H1 (cell line): ENCODE measurements around the gene ST6GALNAC4. TPM values are rescaled to one million over a fixed set of nuclear protein-coding genes. Genes with fewer than 3 reads are reported as not detected.

Source experiments
- CTCF ChIA-PET: fragments of 300-600 bp; sonication (Branson Sonifier 250); formaldehyde crosslinking; loops from one replicate; lab custom pipeline; 2021; ENCODE audit not compliant: partially characterized antibody; lab: Charles Lee
- POLR2A ChIA-PET: fragments of 300-600 bp; sonication (Branson Sonifier 250); formaldehyde crosslinking; loops from one replicate; lab custom pipeline; 2021; ENCODE audit warnings: inconsistent platforms; ENCODE audit not compliant: partially characterized antibody; lab: Charles Lee
- DNase-seq, 2 experiments: peaks; one replicate each; pipeline versions ENCODE4 v3.0.0 to v3.0.0-alpha.2; 2010 to 2022; ENCODE audit warnings: low spot score in 2 of 2, low read depth in 1 of 2, mixed read lengths in 1 of 2
- FAIRE-seq: peaks from 2 replicates; lab custom pipeline; 2011; peaks lifted over from hg19 to GRCh38; lab: Jason Lieb, UNC
- H2AFZ ChIP-seq: 2 replicates; pipeline ENCODE4 v1.8.1; 2012; ENCODE audit warnings: low read length, inconsistent platforms
- H2AK5ac ChIP-seq: 2 replicates; pipeline ENCODE4 v1.6.1; 2013; ENCODE audit warnings: low read depth, low read length
- H2BK120ac ChIP-seq: replicated peaks from 2 replicates; pipeline ENCODE3; 2013; ENCODE audit warnings: low read depth, low read length, inconsistent platforms
- H2BK12ac ChIP-seq: 2 replicates; pipeline ENCODE4 v1.6.1; 2013; ENCODE audit warnings: low read depth, low read length
- H2BK15ac ChIP-seq: 2 replicates; pipeline ENCODE4 v1.6.1; 2013; ENCODE audit warnings: low read length
- H2BK20ac ChIP-seq: 2 replicates; pipeline ENCODE4 v1.6.1; 2013; ENCODE audit warnings: low read length
- H2BK5ac ChIP-seq: 2 replicates; pipeline ENCODE4 v1.6.1; 2013; ENCODE audit warnings: low read depth, low read length
- H3K14ac ChIP-seq: 2 replicates; pipeline ENCODE4 v1.6.1; 2013; ENCODE audit warnings: inconsistent platforms; ENCODE audit not compliant: insufficient read length
- H3K18ac ChIP-seq: 2 replicates; pipeline ENCODE4 v1.6.1; 2013; ENCODE audit warnings: low read length; ENCODE audit errors: extremely low read depth
- H3K23ac ChIP-seq: 2 replicates; pipeline ENCODE4 v1.6.1; 2013; ENCODE audit warnings: inconsistent platforms; ENCODE audit not compliant: insufficient read length
- H3K23me2 ChIP-seq: 2 replicates; pipeline ENCODE4 v1.6.1; 2013; ENCODE audit warnings: low read depth, low read length
- H3K27ac ChIP-seq: 2 replicates; pipeline ENCODE4 v1.6.1; 2011; ENCODE audit warnings: low read depth, low read length, inconsistent platforms
- H3K27me3 ChIP-seq, 4 experiments: replicated peaks in 1 of 4; 1 replicate in 1 of 4; 2 replicates in 3 of 4; pipeline versions ENCODE4 v1.6.1 to v1.8.1; 2011 to 2013; ENCODE audit warnings: low read length in 3 of 4, mild to moderate bottlenecking in 3 of 4, inconsistent platforms in 2 of 4, mixed read lengths in 2 of 4, moderate library complexity in 1 of 4; ENCODE audit not compliant: control insufficient read depth in 3 of 4, insufficient read depth in 3 of 4; ENCODE audit errors: extremely low read depth in 1 of 4
- H3K36me3 ChIP-seq, 4 experiments: 2 replicates each; pipeline versions ENCODE4 v1.6.1 to v1.8.1; 2011 to 2013; ENCODE audit warnings: mild to moderate bottlenecking in 4 of 4, low read length in 3 of 4, moderate library complexity in 2 of 4, control low read depth in 1 of 4, inconsistent platforms in 1 of 4; ENCODE audit not compliant: insufficient read depth in 4 of 4, control insufficient read depth in 2 of 4
- H3K4ac ChIP-seq: replicated peaks from 2 replicates; pipeline ENCODE3; 2013; ENCODE audit warnings: low read length, low read depth, mixed read lengths, inconsistent platforms; ENCODE audit not compliant: insufficient read length
- H3K4me1 ChIP-seq, 4 experiments: replicated peaks in 1 of 4; 1 replicate in 1 of 4; 2 replicates in 3 of 4; pipeline versions ENCODE4 v1.6.1 to v1.8.1; 2011 to 2013; ENCODE audit warnings: low read length in 3 of 4, inconsistent platforms in 2 of 4, mixed read lengths in 1 of 4; ENCODE audit not compliant: insufficient read depth in 4 of 4, control insufficient read depth in 3 of 4
- H3K4me2 ChIP-seq, 2 experiments: 2 replicates each; pipeline versions ENCODE4 v1.6.1 to v1.8.1; 2011 to 2013; ENCODE audit warnings: low read depth in 2 of 2, low read length in 2 of 2, control low read depth in 1 of 2, inconsistent platforms in 1 of 2, mild to moderate bottlenecking in 1 of 2; ENCODE audit not compliant: insufficient read depth in 1 of 2
- H3K4me3 ChIP-seq, 4 experiments: fragments of 200-600, 300-600 bp in 1 of 4; sonication (generic), shearing (Covaris generic), sonication (Bioruptor Twin) in 1 of 4; 2 replicates each; pipeline versions ENCODE4 v1.5.1 to v1.8.1; 2011 to 2016; ENCODE audit warnings: low read length in 4 of 4, low read depth in 3 of 4, control low read depth in 2 of 4, inconsistent platforms in 2 of 4, mild to moderate bottlenecking in 2 of 4, mixed read lengths in 1 of 4, moderate library complexity in 1 of 4; ENCODE audit not compliant: insufficient read depth in 2 of 4; ENCODE audit errors: extremely low read depth in 1 of 4
- H3K56ac ChIP-seq: replicated peaks from 2 replicates; pipeline ENCODE3; 2013; ENCODE audit warnings: low read depth, mild to moderate bottlenecking, mixed read lengths, low read length, inconsistent platforms; ENCODE audit not compliant: insufficient read length
- H3K79me1 ChIP-seq: 2 replicates; pipeline ENCODE4 v1.6.1; 2013; ENCODE audit warnings: low read depth, low read length, control low read depth
- H3K79me2 ChIP-seq, 2 experiments: 2 replicates each; pipeline versions ENCODE4 v1.6.1 to v1.8.1; 2012 to 2013; ENCODE audit warnings: low read length in 2 of 2, mild to moderate bottlenecking in 2 of 2, inconsistent platforms in 1 of 2; ENCODE audit not compliant: insufficient read depth in 2 of 2, control insufficient read depth in 1 of 2
- H3K9ac ChIP-seq, 4 experiments: replicated peaks in 1 of 4; 1 replicate in 1 of 4; 2 replicates in 3 of 4; pipeline versions ENCODE4 v1.6.1 to v1.8.1; 2011 to 2013; ENCODE audit warnings: low read depth in 3 of 4, low read length in 3 of 4, control low read depth in 2 of 4, mild to moderate bottlenecking in 2 of 4, moderate library complexity in 2 of 4, inconsistent platforms in 1 of 4; ENCODE audit errors: extremely low read depth in 1 of 4
- H3K9me3 ChIP-seq, 2 experiments: 2 replicates each; pipeline versions ENCODE4 v1.6.1 to v1.8.1; 2012 to 2013; ENCODE audit warnings: mild to moderate bottlenecking in 2 of 2, moderate library complexity in 2 of 2, control low read depth in 1 of 2, inconsistent platforms in 1 of 2, low read depth in 1 of 2, low read length in 1 of 2, mixed read lengths in 1 of 2; ENCODE audit not compliant: insufficient read depth in 2 of 2
- H4K20me1 ChIP-seq, 2 experiments: replicated peaks in 1 of 2; 2 replicates each; pipeline versions ENCODE3 to v1.8.1; 2011 to 2013; ENCODE audit warnings: inconsistent platforms in 2 of 2, low read length in 2 of 2, mild to moderate bottlenecking in 1 of 2; ENCODE audit not compliant: insufficient read depth in 2 of 2, control insufficient read depth in 1 of 2
- H4K5ac ChIP-seq: 2 replicates; pipeline ENCODE4 v1.6.1; 2013; ENCODE audit warnings: low read length, low read depth, mixed read lengths, inconsistent platforms; ENCODE audit not compliant: insufficient read length
- H4K8ac ChIP-seq: 2 replicates; pipeline ENCODE4 v1.8.0; 2013; ENCODE audit warnings: mild to moderate bottlenecking, moderate library complexity, low read length, inconsistent platforms; ENCODE audit not compliant: insufficient read depth; ENCODE audit errors: extremely low read depth
- H4K91ac ChIP-seq: replicated peaks from 2 replicates; pipeline ENCODE3; 2013; ENCODE audit warnings: low read length, mixed read lengths, inconsistent platforms; ENCODE audit not compliant: insufficient read length
- HDAC2 ChIP-seq, 2 experiments: fragments of 300-600 bp in 1 of 2; sonication (generic) in 1 of 2; IDR thresholded peaks; 2 replicates each; pipeline ENCODE4 v1.6.1; 2011 to 2012; ENCODE audit warnings: low read depth in 2 of 2, low read length in 2 of 2, mild to moderate bottlenecking in 2 of 2, moderate library complexity in 2 of 2, borderline replicate concordance in 1 of 2, inconsistent platforms in 1 of 2
- KDM1A ChIP-seq: fragments of 200-600, 300-600 bp; sonication (generic); IDR thresholded peaks from 2 replicates; pipeline ENCODE4 v1.7.1; 2016; ENCODE audit warnings: mild to moderate bottlenecking, low read length, borderline replicate concordance
- POLR2AphosphoS5 ChIP-seq: IDR thresholded peaks from 2 replicates; pipeline ENCODE4 v1.6.1; 2011; ENCODE audit warnings: low read depth, low read length
- WGBS, 2 experiments: shearing (Covaris generic) in 1 of 2; methylation state at CpG; one replicate each; pipeline versions ENCODE4 v1.1.6 to v1.1.7; 2013 to 2015; ENCODE audit warnings: low lambda C conversion rate in 2 of 2, mixed read lengths in 2 of 2, inconsistent platforms in 1 of 2, low coverage in 1 of 2, missing lambda C conversion rate in 1 of 2; ENCODE audit not compliant: insufficient replicate concordance in 2 of 2, insufficient coverage in 1 of 2, insufficient read length in 1 of 2; ENCODE audit errors: extremely low coverage in 1 of 2, missing lambda C conversion rate in 1 of 2; 5-methylcytosine and 5-hydroxymethylcytosine counted together
- polyA plus RNA-seq, 7 experiments: library from polyadenylated mRNA; depleted of rRNA in 3 of 7; stranded (reverse) in 5 of 7; unstranded in 2 of 7; fragments of >200 nt in 5 of 7; fragments of 200-250 nt in 2 of 7; gene quantifications; 1 replicate in 5 of 7; 2 replicates in 1 of 7; 4 replicates in 1 of 7; pipeline versions ENCODE4 v1.2.1 to v1.2.3, GENCODE V29; 2011 to 2013; ENCODE audit warnings: missing spikeins in 2 of 7, mixed read lengths in 2 of 7
- total RNA-seq: library from RNA; stranded (reverse); fragmentation: NEBNext Ultra II Directional; extraction: Animal tissue kit (Norgen Biotek cat#: 25700); gene quantifications from 2 replicates; pipeline ENCODE4 v1.2.1, GENCODE V29; 2021

ST6GALNAC4 gene
- total and polyA plus RNA-seq, 2 of the 8 experiments (the other 6 are each of a cell fraction or from before 2014, with no cell fraction given): 21.8 to 34.1 TPM

GRCh38 chr9:127961613-127962155, 44.8 kb upstream of the ST6GALNAC4 start:
- ChIA-PET CTCF (interaction anchor here (0.6 to 35.5 kb wide), 12 partner anchors 9 to 156 kb away, joined by 3 to 825 read pairs (median 5); no protein-coding TSS in a partner anchor), POLR2A (interaction anchor here (0.5 to 3.0 kb wide), 7 partner anchors 9 to 53 kb away, joined by 3 to 16 read pairs (median 5); partner anchors contain the start of genes DPM2 and EEIG1)
- H2BK120ac ChIP-seq: no peak overlapping the region
- no peak overlapping the region; the same call in 1 of the 2 replicates for H3K18ac ChIP-seq
- H3K36me3 ChIP-seq: no peaks in the 10 kb centered on the region
- H2BK5ac ChIP-seq: 0 out of 2 replicates have a peak overlapping the region, but pooled peaks have one; percentile 24
- no peak overlapping the region for H2AK5ac ChIP-seq
- H3K4me1 ChIP-seq: peaks cover 0 to 38% (median 11%) of the 10 kb centered on the region in 4 experiments; a peak in 5 of 7 replicates
- H3K4me2 ChIP-seq: no peak overlapping the region
- WGBS, 2 experiments: 90% methylated on average over 13 of the region's 13 CpGs; no CpG with 5 or more reads in 1 of the 2 experiments
- no peak overlapping the region for H3K9ac ChIP-seq
- H3K9me3 ChIP-seq: no peaks in the 10 kb centered on the region
- H2AFZ ChIP-seq: no peak overlapping the region
- no peak overlapping the region; the same call in 1 of the 2 replicates for H4K8ac ChIP-seq
- no peak overlapping the region for H3K23ac ChIP-seq
- no peak for FAIRE-seq
- H4K20me1 ChIP-seq: peaks cover 9 to 30% of the 10 kb centered on the region in 2 experiments
- no peak overlapping the region for H3K27ac ChIP-seq
- no peak overlapping the region for H2BK12ac ChIP-seq
- H3K23me2 ChIP-seq: no peaks in the 10 kb centered on the region
- H3K79me2 ChIP-seq: peaks cover 0 to 98% of the 10 kb centered on the region in 2 experiments; a peak in 2 of 4 replicates
- H3K27me3 ChIP-seq: no peaks in the 10 kb centered on the region
- 0 out of 2 replicates have a peak overlapping the region, but pooled peaks have one; percentile 29 for H2BK15ac ChIP-seq
- H3K14ac ChIP-seq: no peak overlapping the region
- H3K4me3 ChIP-seq: no peak overlapping the region
- peak overlapping the region; percentile 4 for H4K91ac ChIP-seq
- no peak overlapping the region for H2BK20ac ChIP-seq
- H3K56ac ChIP-seq: no peak overlapping the region
- no peak for TF ChIP-seq POLR2AphosphoS5
- peak in 1 of 2 experiments; percentile 80; a peak in 1 of 4 replicates for TF ChIP-seq HDAC2 (IDR thresholded peaks at IDR 0.05; ENCODE audit: borderline replicate concordance in 1 of 2, low read depth in 2 of 2, low read length in 2 of 2)
- peak; percentile 76; the same call in 1 of the 2 replicates for TF ChIP-seq KDM1A
- H3K4ac ChIP-seq: no peak overlapping the region
- DNase-seq: no peak
- peaks cover 22% of the 10 kb centered on the region for H3K79me1 ChIP-seq
- H4K5ac ChIP-seq: no peak overlapping the region
